ENCODE results near the gene SMARCA1.
A peak's percentile ranks its signal among the peaks of the same experiment; 100 is the strongest.

The SMARCA1 gene

DNA sequence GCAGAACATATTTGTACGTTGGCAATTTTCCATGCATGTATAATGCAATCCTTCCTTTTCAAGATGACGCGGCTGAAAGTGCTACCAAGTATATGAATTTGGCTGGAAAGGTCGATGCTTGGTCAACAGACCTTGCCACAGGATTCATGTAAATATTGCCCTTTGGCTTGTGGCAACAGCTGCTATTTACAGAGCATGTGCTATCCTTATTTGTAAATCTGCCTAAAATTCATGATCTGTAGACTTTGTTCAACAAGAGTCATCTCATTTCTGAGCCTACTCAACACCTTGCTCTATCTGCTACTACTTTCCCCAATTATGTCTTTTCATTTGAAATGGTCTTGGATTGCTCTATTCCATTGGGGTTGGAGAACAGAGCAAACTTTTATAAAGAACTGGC, 1.9 kb upstream of the SMARCA1 start:
- Histone ChIP-seq H3K4me3 (ENCODE audit: low read depth, low read length) (no peak overlapping the region), H3K36me3 (no peaks in the 10 kb centered on the region), H3K27me3 (ENCODE audit: insufficient read depth, low read depth, severe bottlenecking) (peaks cover 8% of the 10 kb centered on the region), H3K27ac (no peak overlapping the region), H3K9me3 (ENCODE audit: severe bottlenecking) (no peaks in the 10 kb centered on the region)
- DNase-seq: no peak
- TF ChIP-seq, protein P1, sequence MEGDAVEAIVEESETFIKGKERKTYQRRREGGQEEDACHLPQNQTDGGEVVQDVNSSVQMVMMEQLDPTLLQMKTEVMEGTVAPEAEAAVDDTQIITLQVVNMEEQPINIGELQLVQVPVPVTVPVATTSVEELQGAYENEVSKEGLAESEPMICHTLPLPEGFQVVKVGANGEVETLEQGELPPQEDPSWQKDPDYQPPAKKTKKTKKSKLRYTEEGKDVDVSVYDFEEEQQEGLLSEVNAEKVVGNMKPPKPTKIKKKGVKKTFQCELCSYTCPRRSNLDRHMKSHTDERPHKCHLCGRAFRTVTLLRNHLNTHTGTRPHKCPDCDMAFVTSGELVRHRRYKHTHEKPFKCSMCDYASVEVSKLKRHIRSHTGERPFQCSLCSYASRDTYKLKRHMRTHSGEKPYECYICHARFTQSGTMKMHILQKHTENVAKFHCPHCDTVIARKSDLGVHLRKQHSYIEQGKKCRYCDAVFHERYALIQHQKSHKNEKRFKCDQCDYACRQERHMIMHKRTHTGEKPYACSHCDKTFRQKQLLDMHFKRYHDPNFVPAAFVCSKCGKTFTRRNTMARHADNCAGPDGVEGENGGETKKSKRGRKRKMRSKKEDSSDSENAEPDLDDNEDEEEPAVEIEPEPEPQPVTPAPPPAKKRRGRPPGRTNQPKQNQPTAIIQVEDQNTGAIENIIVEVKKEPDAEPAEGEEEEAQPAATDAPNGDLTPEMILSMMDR (IDR thresholded peaks at IDR 0.05; ENCODE audit: low read depth, low read length): no peak

DNA sequence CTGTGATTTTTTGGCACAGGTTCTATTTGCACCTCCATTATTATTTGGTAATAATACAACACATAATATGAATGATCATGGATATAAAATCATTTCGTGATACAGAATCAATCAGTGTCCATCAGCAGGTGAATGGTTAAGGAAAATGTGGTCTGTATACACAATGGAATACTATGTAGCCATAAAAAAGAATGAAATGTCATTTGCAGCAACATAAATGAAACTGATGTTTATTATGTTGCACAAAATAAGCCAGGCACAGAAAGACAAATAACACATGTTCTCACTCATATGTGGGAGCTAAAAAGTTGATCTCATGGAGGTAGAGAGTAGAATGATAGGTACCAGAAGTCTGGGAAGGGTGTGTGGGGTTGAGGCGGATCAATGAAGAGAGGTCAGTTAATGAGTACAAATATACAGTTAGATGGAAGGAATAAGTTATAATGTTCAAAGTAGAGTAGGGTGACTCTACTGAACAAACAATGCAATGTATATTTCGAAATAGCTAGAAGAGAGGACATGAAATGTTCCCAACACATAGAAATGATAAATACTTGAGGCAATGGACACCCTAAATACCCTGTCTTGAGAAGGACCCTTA, 1.1 kb upstream of the SMARCA1 start:
- Histone ChIP-seq H3K9me3 (ENCODE audit: severe bottlenecking) (no peaks in the 10 kb centered on the region), H3K27me3 (ENCODE audit: insufficient read depth, low read depth, severe bottlenecking) (peaks cover 8% of the 10 kb centered on the region), H3K27ac (no peak overlapping the region), H3K4me3 (ENCODE audit: low read depth, low read length) (no peak overlapping the region), H3K36me3 (no peaks in the 10 kb centered on the region)
- no peak for DNase-seq
- TF ChIP-seq, protein P1 (IDR thresholded peaks at IDR 0.05; ENCODE audit: low read depth, low read length): no peak

DNA sequence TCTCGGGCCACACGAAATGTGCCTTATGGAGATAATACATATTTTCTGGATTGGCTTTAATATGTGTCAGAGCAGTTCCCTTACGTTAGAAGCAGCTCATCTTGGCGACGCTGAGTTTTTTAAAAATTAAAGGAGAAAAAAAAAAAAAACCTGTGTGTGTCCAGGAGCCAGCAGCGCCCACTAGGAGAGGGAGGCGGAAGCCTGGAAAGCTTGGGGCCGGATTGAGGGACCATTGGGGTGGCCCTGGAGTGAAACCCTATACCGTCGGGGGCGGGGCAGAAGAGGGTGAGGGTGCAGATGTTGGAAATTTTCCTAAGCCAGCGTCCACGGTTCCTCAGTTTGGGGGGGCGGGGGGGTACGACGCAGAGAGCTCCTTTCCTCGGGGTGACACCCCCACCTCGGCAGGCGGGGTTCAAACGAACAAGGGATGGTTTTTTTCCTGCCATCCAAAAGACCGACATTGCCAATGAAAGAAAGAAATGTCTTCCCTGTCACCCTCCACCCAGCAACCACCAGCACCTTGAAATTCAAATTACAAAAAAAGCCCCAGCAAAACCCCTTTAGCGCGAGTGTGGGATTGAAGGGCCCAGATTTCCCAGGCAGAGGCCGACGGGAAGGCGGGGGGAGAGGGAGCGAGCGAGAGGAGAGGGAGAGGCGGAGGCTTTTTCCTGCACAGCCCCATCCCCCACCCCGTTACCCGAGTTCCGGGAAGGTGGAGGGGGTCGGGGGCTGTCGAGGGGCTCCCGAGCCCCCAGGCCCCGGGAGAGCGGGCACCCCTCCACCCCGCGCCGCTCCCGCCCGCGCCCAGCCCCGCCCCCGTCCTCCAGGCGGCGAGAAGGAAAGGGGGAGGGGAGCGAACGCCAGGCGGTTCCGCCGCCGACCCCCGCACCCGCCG, 859 bp downstream of the SMARCA1 start:
- H3K27me3 ChIP-seq (ENCODE audit: insufficient read depth, low read depth, severe bottlenecking): peaks cover 6% of the 10 kb centered on the region
- TF ChIP-seq, protein P1 (IDR thresholded peaks at IDR 0.05; ENCODE audit: low read depth, low read length): no peak
- no peaks in the 10 kb centered on the region for H3K36me3 ChIP-seq
- H3K27ac ChIP-seq: peak overlapping the region; percentile 77
- H3K9me3 ChIP-seq (ENCODE audit: severe bottlenecking): no peaks in the 10 kb centered on the region
- peak overlapping the region; percentile 74 for H3K4me3 ChIP-seq (ENCODE audit: low read depth, low read length)
- DNase-seq: peak; percentile 70

GRCh38 chrX:129520151-129520550, 3.1 kb downstream of the SMARCA1 start:
- Histone ChIP-seq H3K36me3 (no peaks in the 10 kb centered on the region; the same call in none of the 2 replicates), H3K27ac (no peak overlapping the region), H3K4me3 (ENCODE audit: low read depth, low read length) (no peak overlapping the region), H3K27me3 (ENCODE audit: insufficient read depth, low read depth, severe bottlenecking) (peaks cover 6% of the 10 kb centered on the region), H3K9me3 (ENCODE audit: severe bottlenecking) (no peaks in the 10 kb centered on the region)
- DNase-seq: no peak
- TF ChIP-seq, protein P1 (IDR thresholded peaks at IDR 0.05; ENCODE audit: low read depth, low read length): no peak

GRCh38 chrX:129516402-129516801, 6.9 kb downstream of the SMARCA1 start:
- TF ChIP-seq, protein P1 (IDR thresholded peaks at IDR 0.05; ENCODE audit: low read depth, low read length): no peak
- H3K36me3 ChIP-seq: no peaks in the 10 kb centered on the region; the same call in none of the 2 replicates
- no peaks in the 10 kb centered on the region for H3K27me3 ChIP-seq (ENCODE audit: insufficient read depth, low read depth, severe bottlenecking)
- no peaks in the 10 kb centered on the region for H3K9me3 ChIP-seq (ENCODE audit: severe bottlenecking)
- no peak overlapping the region for H3K4me3 ChIP-seq (ENCODE audit: low read depth, low read length)
- no peak for DNase-seq
- no peak overlapping the region for H3K27ac ChIP-seq

Data from WERI-Rb-1 (cell line).